NOMO-1 (cell line): Measurements from ENCODE around the gene ITGB3.
"Not testable (repeated sequence)": the region's sequence is repeated elsewhere in the genome, so short reads cannot be mapped to it uniquely, and the experiment has no call there.

Experiments
- DNase-seq, 2 experiments: peaks; one replicate each; lab custom pipeline; 2025; ENCODE audit not compliant: unreplicated experiment in 2 of 2; lab: John Stamatoyannopoulos, UW

Gene ITGB3

GRCh38 chr17:47222047-47222446 is 31.6 kb upstream of the ITGB3 start:
- no peak for DNase-seq

GRCh38 chr17:47223007-47223406 is 30.6 kb upstream of the ITGB3 start:
- no peak for DNase-seq

GRCh38 chr17:47223460-47223859 is 30.2 kb upstream of the ITGB3 start:
- DNase-seq: no peak

- not testable (repeated sequence) for DNase-seq
These were observed 29.6 kb upstream of the ITGB3 start for GRCh38 chr17:47224077-47224476.

- no peak for DNase-seq
These were observed 28.7 kb upstream of the ITGB3 start for GRCh38 chr17:47224966-47225365.

GRCh38 chr17:47225436-47225858 is 28.2 kb upstream of the ITGB3 start:
- DNase-seq: no peak

GRCh38 chr17:47225911-47226688 is 27.5 kb upstream of the ITGB3 start:
- no peak for DNase-seq

- no peak for DNase-seq
These were observed 25.8 kb upstream of the ITGB3 start for GRCh38 chr17:47227862-47228261.

- peak; percentile 78 to 91 for DNase-seq
These were observed 23.8 kb upstream of the ITGB3 start for GRCh38 chr17:47229535-47230443.

- DNase-seq: no peak
These were observed 22.8 kb upstream of the ITGB3 start for GRCh38 chr17:47230864-47231263.

GRCh38 chr17:47231334-47231733 is 22.3 kb upstream of the ITGB3 start:
- DNase-seq: no peak

GRCh38 chr17:47231866-47232265 is 21.8 kb upstream of the ITGB3 start:
- no peak for DNase-seq

- DNase-seq: no peak
These were observed 21.2 kb upstream of the ITGB3 start for GRCh38 chr17:47232465-47232864.

GRCh38 chr17:47235506-47235905 is 18.1 kb upstream of the ITGB3 start:
- no peak for DNase-seq

GRCh38 chr17:47235923-47236322 is 17.7 kb upstream of the ITGB3 start:
- no peak for DNase-seq

GRCh38 chr17:47237841-47238240 is 15.8 kb upstream of the ITGB3 start:
- no peak for DNase-seq

- DNase-seq: no peak
These were observed 15.2 kb upstream of the ITGB3 start for GRCh38 chr17:47238321-47239010.

- no peak for DNase-seq
These were observed 14.0 kb upstream of the ITGB3 start for GRCh38 chr17:47239619-47239966.

- DNase-seq: peak in 1 of 2 experiments; percentile 18
These were observed 13.5 kb upstream of the ITGB3 start for GRCh38 chr17:47239967-47240651.

GRCh38 chr17:47240806-47241205 is 12.8 kb upstream of the ITGB3 start:
- no peak for DNase-seq

GRCh38 chr17:47242648-47243047 is 11.0 kb upstream of the ITGB3 start:
- no peak for DNase-seq
